Right cardiac atrium (tissue), 5 donors: ENCODE data around the gene GPATCH4. TPM values are rescaled to one million over a fixed set of nuclear protein-coding genes. Genes with fewer than 3 reads are reported as not detected.
"Not testable (repeated sequence)": the region's sequence is repeated elsewhere in the genome, so short reads cannot be mapped to it uniquely, and the experiment has no call there.

ENCODE experiments used
- ATAC-seq, 2 donors: fragments of 200-7000 bp; cut with Tn5 transposase; one replicate each; pipeline versions ENCODE4 v1.8.0 to v1.9.1; 2020; ENCODE audit warnings: moderate library complexity in 2 of 2, mild to moderate bottlenecking in 1 of 2
- DNase-seq, 3 donors: peaks; one replicate each; pipeline ENCODE4 v3.0.0-alpha.2; 2020
- H3K27ac ChIP-seq: one replicate; pipeline ENCODE4 v1.5.1; 2013; ENCODE audit warnings: mild to moderate bottlenecking, low read length, control low read depth, moderate library complexity
- H3K27me3 ChIP-seq: one replicate; pipeline ENCODE4 v1.6.1; 2013; ENCODE audit not compliant: control insufficient read depth, insufficient read depth
- H3K4me1 ChIP-seq: one replicate; pipeline ENCODE4 v1.6.1; 2013; ENCODE audit warnings: low read length; ENCODE audit not compliant: control insufficient read depth, insufficient read depth
- H3K4me3 ChIP-seq: one replicate; pipeline ENCODE4 v1.5.1; 2013; ENCODE audit warnings: low read length, control low read depth
- H3K9me3 ChIP-seq: one replicate; pipeline ENCODE4 v1.6.1; 2013; ENCODE audit warnings: low read length; ENCODE audit not compliant: control insufficient read depth
- WGBS: extraction: QIAGEN DNeasy Blood & Tissue Kit; methylation state at CpG from one replicate; pipeline ENCODE4 v1.1.7; 2013; 5-methylcytosine and 5-hydroxymethylcytosine counted together
- intact Hi-C, 4 donors: fragments of 100-400 bp; cut with DNase I; formaldehyde crosslinking; loops; one replicate each; pipeline versions ENCODE4 v1.11.0 to v1.14.0; 2022 to 2023
- polyA plus RNA-seq: library from polyadenylated mRNA; stranded (reverse); fragments of 200-250 nt; gene quantifications from one replicate; pipeline ENCODE4 v1.2.3, GENCODE V29; 2013
- total RNA-seq, 4 donors: library from RNA; stranded (reverse); fragmentation: NEBNext Ultra II Directional; extraction: Animal tissue kit (Norgen Biotek cat#: 25700); gene quantifications; one replicate each; pipeline ENCODE4 v1.2.1, GENCODE V29; 2021
- donor health status: healthy with polysubstance abuse.
- donor health status: DM: no; HTN: yes; CAD: no.
- donor health status: DM: no; HTN: no; CAD: no.
- donor health status: DM: no; HTN: yes; CAD: no; lungs with severe emphysema.
- donor health status: DM: yes; HTN: yes; CAD: no.

GPATCH4 gene
- total and polyA plus RNA-seq, 5 donors: 13.4 to 21.6 (median 14.7) TPM

- DNase-seq: no peak
- intact Hi-C loops: no loop called here
- H3K27ac ChIP-seq: no peak overlapping the region
Measured at GRCh38 chr1:156643049-156643777, 41.9 kb upstream of the GPATCH4 start.

GRCh38 chr1:156642265-156643048 is 41.2 kb upstream of the GPATCH4 start:
- Histone ChIP-seq H3K27me3 (no peaks in the 10 kb centered on the region), H3K4me3 (peak overlapping the region; percentile 56), H3K4me1 (no peaks in the 10 kb centered on the region), H3K27ac (no peak overlapping the region), H3K9me3 (no peaks in the 10 kb centered on the region)
- DNase-seq: no peak
- peak; percentile 17 to 20 for ATAC-seq
- WGBS: 16% methylated on average over 40 of the region's 40 CpGs
- intact Hi-C loops: no loop called here

More at GRCh38 chr1:156643049-156643777, 41.9 kb upstream of the GPATCH4 start:
- 61% methylated on average over 7 of the region's 7 CpGs for WGBS
- Histone ChIP-seq H3K9me3 (no peaks in the 10 kb centered on the region), H3K27me3 (no peaks in the 10 kb centered on the region), H3K4me1 (no peaks in the 10 kb centered on the region), H3K4me3 (no peak overlapping the region)
- ATAC-seq: no peak

DNA sequence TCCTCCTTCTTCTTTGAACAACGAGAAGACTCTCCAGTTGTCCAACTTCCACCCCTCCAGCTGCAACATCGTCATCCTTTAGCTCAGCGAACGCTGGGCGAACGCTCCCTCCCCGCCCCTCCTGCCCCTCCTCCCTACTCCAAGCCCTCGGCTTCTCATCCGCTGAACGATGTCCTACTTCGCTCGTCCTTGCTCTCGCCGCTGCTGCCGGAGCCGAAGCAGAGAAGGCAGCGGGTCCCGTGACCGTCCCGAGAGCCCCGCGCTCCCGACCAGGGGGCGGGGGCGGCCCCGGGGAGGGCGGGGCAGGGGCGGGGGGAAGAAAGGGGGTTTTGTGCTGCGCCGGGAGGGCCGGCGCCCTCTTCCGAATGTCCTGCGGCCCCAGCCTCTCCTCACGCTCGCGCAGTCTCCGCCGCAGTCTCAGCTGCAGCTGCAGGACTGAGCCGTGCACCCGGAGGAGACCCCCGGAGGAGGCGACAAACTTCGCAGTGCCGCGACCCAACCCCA is 40.5 kb upstream of the GPATCH4 start, which contains the start of gene BCAN:
Gene BCAN, plus strand, starts transcription at position 357 of the 504 bp plus-strand sequence. CDS start 3,938 bp downstream, outside the sequence.
- under 1% methylated on average over 46 of the region's 46 CpGs for WGBS
- intact Hi-C loops: no loop called here
- Histone ChIP-seq H3K27ac (no peak within 1 kb of the TSS), H3K4me1 (no peaks in the 10 kb centered on the region), H3K4me3 (peak within 1 kb of the TSS; percentile 56), H3K9me3 (no peaks in the 10 kb centered on the region), H3K27me3 (no peaks in the 10 kb centered on the region)
- DNase-seq (no peak), ATAC-seq (peak; percentile 58 to 65)

- DNase-seq (no peak), ATAC-seq (no peak)
- no peaks in the 10 kb centered on the region for H3K27me3 ChIP-seq
- WGBS: 40% methylated on average over 6 of the region's 6 CpGs
- no peaks in the 10 kb centered on the region for H3K9me3 ChIP-seq
- intact Hi-C loops: no loop called here
- H3K4me1 ChIP-seq: no peaks in the 10 kb centered on the region
- H3K4me3 ChIP-seq: no peak overlapping the region
- H3K27ac ChIP-seq: no peak overlapping the region
Measured at GRCh38 chr1:156640842-156641706, 39.8 kb upstream of the GPATCH4 start.

DNA sequence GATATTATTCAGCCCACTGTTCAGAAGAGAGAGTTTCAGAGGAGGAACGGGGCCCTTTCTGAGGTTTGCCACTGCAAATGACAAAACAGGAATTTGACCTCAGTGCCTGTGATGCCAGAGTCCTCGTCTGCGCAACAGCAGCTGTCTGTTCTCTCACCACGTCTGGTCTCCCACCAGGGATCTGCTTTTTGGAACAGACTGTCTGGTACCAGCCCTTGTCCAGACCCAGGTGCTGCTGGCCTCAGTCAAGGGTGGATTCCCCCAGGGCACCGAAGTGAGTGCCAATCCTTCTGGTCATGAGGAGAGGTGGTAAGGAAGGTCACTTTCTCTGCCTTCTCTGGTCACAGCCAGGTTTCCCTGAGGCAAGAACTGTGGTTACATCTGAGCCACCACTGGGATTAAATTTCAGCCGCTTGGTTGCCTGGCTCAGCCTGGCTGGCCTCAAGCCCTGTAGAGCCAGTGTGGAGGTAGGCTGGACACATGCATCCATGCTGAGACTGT is 38.4 kb upstream of the GPATCH4 start:
- ATAC-seq (no peak), DNase-seq (no peak)
- no peaks in the 10 kb centered on the region for H3K9me3 ChIP-seq
- 63% methylated on average over 6 of the region's 6 CpGs for WGBS
- no peak overlapping the region for H3K27ac ChIP-seq
- intact Hi-C loops: no loop called here
- no peaks in the 10 kb centered on the region for H3K4me1 ChIP-seq
- no peak overlapping the region for H3K4me3 ChIP-seq
- H3K27me3 ChIP-seq: no peaks in the 10 kb centered on the region

DNA sequence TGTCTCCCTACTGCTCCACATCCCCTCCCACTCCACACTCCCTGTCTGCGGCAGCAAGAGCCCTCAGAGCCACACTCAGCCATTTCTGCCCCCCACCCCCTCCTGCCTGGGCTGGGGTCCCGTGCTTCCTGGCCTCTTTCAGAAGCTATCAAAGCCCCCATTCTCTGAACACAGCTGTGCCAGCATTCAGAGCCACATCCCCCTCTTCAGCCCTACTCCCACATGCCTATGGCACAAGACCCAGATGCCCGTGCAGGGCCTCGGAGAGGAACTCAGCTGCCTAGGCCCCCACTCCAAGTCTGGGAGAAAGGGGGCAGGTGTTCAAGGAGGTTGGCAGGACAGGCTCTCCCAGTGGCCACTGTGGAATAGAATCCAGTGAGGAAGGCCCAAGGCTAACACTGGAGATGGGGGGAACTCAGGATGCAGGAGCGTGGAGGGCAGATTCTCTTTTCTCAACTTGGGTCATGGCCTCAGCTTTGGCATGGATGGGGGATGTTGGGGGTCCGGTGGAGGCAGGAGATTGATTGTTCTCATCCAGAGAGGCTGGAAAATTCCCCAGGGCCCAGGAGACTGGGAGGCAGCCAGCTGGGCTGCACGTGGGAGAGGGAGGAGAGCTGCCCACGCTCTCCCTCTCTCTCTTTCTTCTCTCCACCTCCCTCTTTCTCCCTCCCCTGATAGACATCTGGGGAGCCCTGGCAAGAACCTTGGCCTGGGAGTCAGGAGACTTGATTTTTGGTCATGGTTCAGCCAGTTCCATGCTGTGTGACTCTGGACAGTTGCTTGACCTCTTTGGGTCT is 37.1 kb upstream of the GPATCH4 start:
- no peaks in the 10 kb centered on the region for H3K27me3 ChIP-seq

GRCh38 chr1:156632355-156632754 is 31.1 kb upstream of the GPATCH4 start:
- intact Hi-C loops: no loop called here
- WGBS: 63% methylated on average over 3 of the region's 3 CpGs
- ATAC-seq: no peak
- no peak overlapping the region for H3K27ac ChIP-seq
- H3K27me3 ChIP-seq: no peaks in the 10 kb centered on the region
- no peaks in the 10 kb centered on the region for H3K9me3 ChIP-seq
- H3K4me3 ChIP-seq: no peak overlapping the region
- no peak for DNase-seq
- no peaks in the 10 kb centered on the region for H3K4me1 ChIP-seq

More for the DNA sequence above, 37.1 kb upstream of the GPATCH4 start:
- 47% methylated on average over 8 of the region's 8 CpGs for WGBS
- Histone ChIP-seq H3K27ac (no peak overlapping the region), H3K9me3 (no peaks in the 10 kb centered on the region), H3K4me3 (no peak overlapping the region), H3K4me1 (no peaks in the 10 kb centered on the region)
- intact Hi-C loops: no loop called here
- ATAC-seq: no peak
- no peak for DNase-seq

- H3K27ac ChIP-seq, H3K4me1 ChIP-seq, H3K9me3 ChIP-seq, H3K4me3 ChIP-seq, DNase-seq, ATAC-seq, intact Hi-C loops, H3K27me3 ChIP-seq: not testable (repeated sequence)
- 48% methylated on average over 9 of the region's 9 CpGs for WGBS
Measured at GRCh38 chr1:156631152-156631551, 29.9 kb upstream of the GPATCH4 start.

DNA sequence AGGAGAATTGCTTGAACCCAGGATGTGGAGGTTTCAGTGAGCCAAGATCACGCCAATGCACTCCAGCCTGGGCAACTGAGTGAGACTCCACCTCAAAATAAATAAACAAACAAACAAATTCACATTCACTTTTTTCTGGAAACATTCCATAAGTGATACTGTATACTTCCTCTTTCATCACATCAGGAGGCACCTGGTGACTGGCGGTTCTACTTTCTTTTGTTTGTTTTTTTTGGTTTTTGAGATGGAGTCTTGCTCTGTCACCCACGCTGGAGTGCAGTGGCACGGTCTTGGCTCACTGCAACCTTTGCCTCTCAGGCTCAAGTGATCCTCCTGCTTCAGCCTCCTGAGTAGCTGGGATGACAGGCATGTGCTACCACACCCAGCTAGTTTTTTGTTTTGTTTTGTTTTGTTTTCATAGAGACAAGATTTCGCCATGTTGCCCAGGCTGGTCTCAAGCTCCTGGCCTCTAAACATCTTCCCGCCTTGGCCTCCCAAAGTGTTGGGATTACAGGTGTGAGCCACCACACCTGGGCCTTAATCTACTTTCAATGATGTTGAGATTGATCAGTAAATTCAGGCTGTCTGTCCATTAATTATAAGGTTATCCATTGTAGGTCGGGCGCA is 28.7 kb upstream of the GPATCH4 start:
- H3K4me1 ChIP-seq: no peaks in the 10 kb centered on the region
- no peaks in the 10 kb centered on the region for H3K27me3 ChIP-seq
- H3K9me3 ChIP-seq: no peaks in the 10 kb centered on the region
- H3K4me3 ChIP-seq: no peak overlapping the region
- intact Hi-C loops: no loop called here
- DNase-seq (no peak), ATAC-seq (no peak)
- WGBS: 78% methylated on average over 8 of the region's 8 CpGs
- H3K27ac ChIP-seq: no peak overlapping the region
